ENCODE measurements around the gene UBLCP1.
A peak's percentile ranks its signal among the peaks of the same experiment; 100 is the strongest.

Gene UBLCP1

GRCh38 chr5:159316519-159317383 is 53.7 kb downstream of the UBLCP1 start:
- DNase-seq: peak in 1 of 2 experiments; percentile 43

GRCh38 chr5:159317849-159318248 is 54.8 kb downstream of the UBLCP1 start:
- no peak for DNase-seq

- DNase-seq: no peak
These were observed 55.4 kb downstream of the UBLCP1 start for GRCh38 chr5:159318448-159318847.

DNA sequence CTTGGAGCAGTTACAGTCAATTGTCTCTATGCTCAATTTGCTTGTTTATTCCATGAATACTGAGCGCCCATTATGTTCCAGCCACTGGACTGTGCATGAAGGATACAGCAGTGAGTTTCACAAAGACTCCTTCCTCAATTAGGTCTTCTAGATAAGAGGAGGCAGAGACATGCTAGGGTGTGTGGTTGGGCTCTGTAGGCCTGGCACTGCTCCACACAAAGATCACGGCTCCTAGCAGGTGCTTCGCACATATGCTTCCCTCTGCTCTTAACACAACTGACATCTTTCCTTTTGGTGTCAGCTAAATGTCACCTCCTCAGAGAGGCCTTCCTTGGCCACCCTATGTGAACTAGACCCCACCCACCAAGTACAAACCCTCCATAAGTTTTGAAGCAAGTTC is 56.3 kb downstream of the UBLCP1 start:
- no peak for DNase-seq

DNA sequence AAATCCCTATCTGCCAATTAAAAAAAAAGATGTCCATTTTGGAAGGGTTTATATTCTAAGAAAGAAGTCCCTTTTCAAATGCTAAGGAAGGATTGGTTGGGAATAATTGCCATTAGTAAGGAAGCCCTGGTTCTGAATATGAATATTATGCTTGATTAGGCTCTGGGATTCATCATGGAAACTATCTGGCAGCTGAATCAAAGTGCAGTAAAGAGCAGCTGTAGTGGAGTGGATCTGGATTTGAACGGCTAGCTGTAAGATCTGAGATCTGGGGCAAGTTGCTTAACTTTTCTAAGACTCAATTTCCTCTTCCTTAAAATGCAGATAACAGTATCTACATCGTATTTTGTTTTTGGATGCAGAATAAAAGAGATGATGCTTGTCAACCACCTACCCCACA is 56.7 kb downstream of the UBLCP1 start:
- DNase-seq: no peak

DNA sequence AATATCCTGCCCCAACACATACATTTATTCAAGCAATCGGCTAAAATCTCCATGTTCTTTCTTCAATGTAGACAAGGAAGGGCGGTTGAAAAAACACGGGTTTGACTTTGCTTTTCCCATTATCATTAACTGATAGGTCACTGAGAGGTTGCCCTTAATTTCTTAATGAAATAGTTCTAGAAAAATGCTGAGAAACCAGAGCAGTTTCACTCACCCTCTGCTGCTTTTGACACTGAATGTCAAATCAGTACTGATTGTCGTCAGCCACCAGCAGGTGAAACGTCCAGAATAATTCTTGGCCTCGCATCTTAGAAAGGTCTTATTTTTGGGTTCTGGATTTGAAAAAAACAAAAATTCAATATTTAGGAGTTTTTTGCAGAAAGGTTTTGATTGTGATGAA is 59.1 kb downstream of the UBLCP1 start:
- no peak for DNase-seq

- no peak for DNase-seq
These were observed 61.1 kb downstream of the UBLCP1 start for GRCh38 chr5:159324102-159324755.

DNA sequence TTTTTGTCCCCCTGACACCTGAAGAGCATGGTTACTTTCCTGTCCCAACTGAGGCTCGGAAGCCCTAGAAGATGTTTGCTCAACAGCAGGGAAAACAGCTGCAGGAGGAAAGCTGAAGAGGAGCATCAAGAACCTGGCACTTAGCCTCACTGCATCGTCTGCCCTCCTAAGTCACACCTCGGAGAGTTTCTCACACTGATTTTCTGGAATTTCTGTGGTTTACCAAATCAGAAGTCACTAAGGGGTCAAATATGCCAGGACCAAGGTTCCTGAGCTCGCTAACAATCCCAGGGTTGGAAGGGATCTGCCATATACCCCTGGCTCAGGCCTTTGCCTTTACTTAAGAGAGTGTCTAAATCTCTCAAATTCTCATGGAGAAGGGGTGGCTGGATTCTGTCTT is 61.9 kb downstream of the UBLCP1 start:
- no peak for DNase-seq

DNA sequence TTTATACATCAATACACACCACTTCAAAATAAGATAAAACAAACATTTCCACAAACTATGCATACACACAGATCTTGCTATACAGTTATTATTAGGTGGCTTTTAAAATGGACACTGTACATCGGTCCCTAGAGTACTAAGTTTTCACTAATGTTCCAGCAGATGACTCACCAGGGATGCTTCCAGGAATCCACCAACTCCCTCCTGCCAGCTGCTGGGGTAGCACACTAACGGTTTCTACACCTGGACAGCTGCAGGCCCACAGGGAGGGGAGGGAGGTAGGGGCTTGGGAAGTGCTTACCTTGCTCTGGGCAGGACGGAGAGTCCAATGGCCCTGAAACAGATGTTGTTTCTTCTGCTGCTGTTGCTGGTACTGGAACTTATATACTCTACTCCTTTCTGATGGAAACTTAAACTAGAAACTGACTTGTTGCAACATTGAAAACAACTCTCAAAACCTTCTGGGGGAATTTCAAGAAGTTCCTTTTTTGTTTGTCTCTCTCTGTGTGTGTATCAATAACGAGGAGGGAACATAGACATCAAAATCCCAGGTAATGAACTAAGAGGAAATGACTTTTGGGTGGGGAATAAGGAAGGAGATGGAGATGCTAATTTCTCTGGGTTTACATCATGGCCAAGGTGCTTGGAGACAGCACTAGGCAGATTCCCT is 67.2 kb downstream of the UBLCP1 start, which contains the start of gene IL12B:
Gene IL12B (minus strand): TSS at position 357 of the 670 bp plus-strand sequence. CDS start 3,705 bp downstream, outside the sequence.
- peak; percentile 6 to 31 for DNase-seq

DNA sequence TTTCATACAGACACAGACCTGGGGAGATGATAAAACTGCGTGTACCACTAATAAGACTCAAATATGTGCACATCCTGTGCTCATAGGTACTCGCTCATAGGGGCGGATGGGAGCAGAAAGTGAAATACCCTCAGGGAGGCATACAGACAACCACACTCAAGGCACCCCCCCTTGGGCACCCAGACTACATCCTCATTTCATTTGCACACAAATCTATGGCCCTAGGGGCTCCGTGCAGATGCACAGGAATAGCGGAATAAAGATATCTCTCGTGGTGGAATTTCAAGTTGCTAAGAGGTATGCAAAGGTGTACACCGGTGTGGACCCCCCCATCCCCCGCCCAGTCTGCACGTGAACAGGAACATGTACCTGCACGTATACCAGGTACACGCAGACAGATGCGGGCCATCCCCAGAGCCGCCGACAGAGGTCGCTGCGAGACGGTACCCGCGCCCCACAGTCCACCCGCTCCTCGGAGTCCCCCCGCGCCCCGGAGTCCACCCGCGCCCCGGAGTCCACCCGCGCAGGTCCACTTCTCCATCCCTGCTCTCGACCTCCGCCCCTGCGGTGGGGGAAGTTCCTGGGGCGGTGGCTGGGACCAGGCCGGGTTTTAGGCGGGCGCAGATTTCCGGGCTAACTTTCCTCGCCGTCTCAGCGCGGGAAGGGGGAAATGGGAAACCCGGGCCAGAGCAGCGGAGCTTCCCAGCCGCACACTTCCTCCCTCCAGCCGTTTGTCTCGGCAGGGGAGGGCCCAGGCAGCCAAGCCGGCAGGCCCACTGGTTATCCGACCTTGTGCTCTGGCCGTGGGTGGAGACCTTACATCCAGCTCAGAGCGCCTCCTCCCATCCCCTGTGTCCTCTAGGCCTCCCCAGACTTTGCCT is 68.2 kb downstream of the UBLCP1 start:
- peak; percentile 11 to 21 for DNase-seq

- no peak for DNase-seq
These were observed 69.9 kb downstream of the UBLCP1 start for GRCh38 chr5:159332800-159333544.

DNA sequence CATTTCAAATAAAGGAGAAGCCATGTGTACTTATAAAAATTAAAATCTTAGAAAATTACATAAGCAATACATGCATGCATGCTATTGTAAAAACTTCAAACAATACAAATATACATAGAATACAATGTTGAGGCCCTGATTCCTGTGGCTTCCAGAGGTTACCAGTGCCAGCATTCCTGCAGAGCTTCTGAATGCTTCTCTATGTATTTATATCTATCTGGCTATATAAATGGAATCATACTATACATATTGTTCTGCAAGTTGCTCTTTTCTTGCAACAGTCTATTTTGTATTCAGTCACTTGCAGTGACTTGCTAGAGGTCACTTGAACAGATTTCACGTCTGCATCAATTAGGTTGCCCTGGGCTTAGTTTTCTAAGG is 70.4 kb downstream of the UBLCP1 start:
- no peak for DNase-seq
